ENCODE data around the gene LASP1NB.
A peak's percentile ranks its signal among the peaks of the same experiment; 100 is the strongest.
"Not testable (repeated sequence)": the region's sequence is repeated elsewhere in the genome, so short reads cannot be mapped to it uniquely, and the experiment has no call there.

The LASP1NB gene

GRCh38 chr17:38907930-38908675 lies 17.3 kb upstream of the LASP1NB start:
- ATAC-seq (no peak), DNase-seq (peak in 2 of 3 donors; percentile 24 to 51)
- TF ChIP-seq POLR2A (IDR thresholded peaks at IDR 0.05) (no peak), CTCF (IDR thresholded peaks at IDR 0.05) (no peak)
- intact Hi-C loops (cut with DNase I): no loop called here
- peaks cover 0 to 27% (median 8%) of the 10 kb centered on the region in 4 donors for H3K36me3 ChIP-seq
- no peaks in the 10 kb centered on the region for H3K9me3 ChIP-seq
- H3K27ac ChIP-seq: no peak overlapping the region
- 20% methylated on average over 2 of the region's 15 CpGs for WGBS (ENCODE audit: insufficient coverage, low coverage, low lambda C conversion rate, missing lambda C conversion rate)
- no peaks in the 10 kb centered on the region for H3K27me3 ChIP-seq
- peaks cover 0 to 20% (median 9%) of the 10 kb centered on the region in 4 donors for H3K4me1 ChIP-seq
- no peak overlapping the region for H3K4me3 ChIP-seq

GRCh38 chr17:38908676-38909181 lies 16.7 kb upstream of the LASP1NB start:
- TF ChIP-seq POLR2A (IDR thresholded peaks at IDR 0.05) (no peak), CTCF (IDR thresholded peaks at IDR 0.05) (no peak)
- no peaks in the 10 kb centered on the region for H3K27me3 ChIP-seq
- intact Hi-C loops (cut with DNase I): no loop called here
- peak in 1 of 4 donors; percentile 6 for ATAC-seq
- peak; percentile 17 to 45 (median 35) for DNase-seq
- H3K36me3 ChIP-seq: peaks cover 0 to 27% (median 7%) of the 10 kb centered on the region in 4 donors
- no peak overlapping the region for H3K4me3 ChIP-seq
- peaks cover 0 to 25% (median 12%) of the 10 kb centered on the region in 4 donors for H3K4me1 ChIP-seq
- H3K9me3 ChIP-seq: no peaks in the 10 kb centered on the region
- WGBS (ENCODE audit: insufficient coverage, low coverage, low lambda C conversion rate, missing lambda C conversion rate): 56% methylated on average over 3 of the region's 8 CpGs
- H3K27ac ChIP-seq: no peak overlapping the region

- peaks cover 0 to 40% (median 21%) of the 10 kb centered on the region in 4 donors for H3K4me1 ChIP-seq
- H3K27me3 ChIP-seq: no peaks in the 10 kb centered on the region
- no peak overlapping the region for H3K4me3 ChIP-seq
- peak; percentile 6 to 26 (median 21) for DNase-seq
- no peaks in the 10 kb centered on the region for H3K9me3 ChIP-seq
- H3K27ac ChIP-seq: no peak overlapping the region
- no peak for TF ChIP-seq CTCF (IDR thresholded peaks at IDR 0.05)
- TF ChIP-seq POLR2A (IDR thresholded peaks at IDR 0.05): no peak
- ATAC-seq: no peak
- 72% methylated on average over 5 of the region's 5 CpGs for WGBS (ENCODE audit: insufficient coverage, low coverage, low lambda C conversion rate, missing lambda C conversion rate)
- intact Hi-C loops (cut with DNase I): no loop called here
- H3K36me3 ChIP-seq: peaks cover 0 to 21% (median 7%) of the 10 kb centered on the region in 4 donors
These were observed 15.1 kb upstream of the LASP1NB start for GRCh38 chr17:38910325-38910724.

- no peak for ATAC-seq
- no peak overlapping the region for H3K4me3 ChIP-seq
- H3K9me3 ChIP-seq: no peaks in the 10 kb centered on the region
- no peak overlapping the region for H3K27ac ChIP-seq
- H3K27me3 ChIP-seq: no peaks in the 10 kb centered on the region
- H3K4me1 ChIP-seq: peaks cover 0 to 49% (median 24%) of the 10 kb centered on the region in 4 donors
- H3K36me3 ChIP-seq: peaks cover 0 to 26% (median 10%) of the 10 kb centered on the region in 4 donors
- peak; percentile 15 to 43 (median 42) for DNase-seq
- intact Hi-C loops (cut with DNase I): no loop called here
- TF ChIP-seq CTCF (IDR thresholded peaks at IDR 0.05) (no peak), POLR2A (IDR thresholded peaks at IDR 0.05) (no peak)
- WGBS (ENCODE audit: insufficient coverage, low coverage, low lambda C conversion rate, missing lambda C conversion rate): 78% methylated on average over 3 of the region's 10 CpGs
These were observed 14.2 kb upstream of the LASP1NB start for GRCh38 chr17:38911081-38911730.

GRCh38 chr17:38911731-38912081 lies 13.7 kb upstream of the LASP1NB start:
- H3K4me3 ChIP-seq; ATAC-seq; intact Hi-C loops (cut with DNase I); H3K27ac ChIP-seq; H3K27me3 ChIP-seq; H3K9me3 ChIP-seq: not testable (repeated sequence)
- Histone ChIP-seq H3K4me1 (peaks cover 0 to 54% (median 24%) of the 10 kb centered on the region in 4 donors), H3K36me3 (peaks cover 0 to 27% (median 10%) of the 10 kb centered on the region in 4 donors)
- 83% methylated on average over 8 of the region's 8 CpGs for WGBS (ENCODE audit: insufficient coverage, low coverage, low lambda C conversion rate, missing lambda C conversion rate)
- peak in 1 of 3 donors; percentile 36 for DNase-seq

Measured in right lobe of liver (tissue), 6 donors.